OCI-LY3 (cell line): Measurements from ENCODE around the gene ATP10A.

Source experiments
- CTCF ChIP-seq: fragments of 200-600, 300-600 bp; sonication (generic); IDR thresholded peaks from 2 replicates; pipeline ENCODE4 v1.5.1; 2014; ENCODE audit warnings: antibody characterized with exemption, low read length, low read depth
- EZH2phosphoT487 ChIP-seq: fragments of 200-600 bp; shearing (Covaris generic); IDR thresholded peaks from 2 replicates; pipeline ENCODE4 v1.6.1; 2018; ENCODE audit warnings: antibody characterized with exemption, mixed run types, low read depth

- no peak for TF ChIP-seq CTCF
- no peak for TF ChIP-seq EZH2phosphoT487
These were observed 161.2 kb downstream of the ATP10A start for GRCh38 chr15:25701721-25702465.
